ENCODE data around the gene MBNL2.

DNA sequence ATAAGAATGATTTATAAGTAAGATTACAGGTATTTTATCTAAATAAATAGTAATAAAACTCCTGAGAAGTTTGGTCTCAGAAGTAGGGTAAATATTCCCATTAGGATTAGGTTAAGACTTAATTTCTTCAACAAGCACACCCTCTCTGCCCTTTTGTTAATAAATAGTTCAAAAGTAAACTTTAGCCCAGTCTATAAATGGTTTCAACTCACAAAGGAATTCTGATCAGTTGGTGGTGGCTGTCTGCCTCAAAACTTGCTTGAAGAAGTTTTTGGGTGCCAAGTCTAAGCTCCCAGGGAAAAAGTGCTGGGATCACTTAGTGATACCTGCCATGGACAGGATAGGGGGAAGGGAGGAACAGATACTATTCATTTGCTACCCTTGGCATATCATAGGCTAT lies 22.9 kb downstream of the MBNL2 start:
- no peak for TF ChIP-seq CTCF (conservative IDR thresholded peaks at IDR 0.05; ENCODE audit: low read depth, low read length)
- no peak for TF ChIP-seq EZH2phosphoT487 (IDR thresholded peaks at IDR 0.05; ENCODE audit: borderline replicate concordance, low read length)

Measured in PC-3 (cell line).